Gastrocnemius medialis (tissue), 4 donors: ENCODE results near the gene TMEM163.

Experiments
- POLR2A ChIP-seq, 2 donors: fragments of 450-650 bp; IDR thresholded peaks; one replicate each; pipeline ENCODE4 v1.6.1; 2017; ENCODE audit warnings: antibody characterized with exemption in 2 of 2, mild to moderate bottlenecking in 2 of 2, moderate library complexity in 2 of 2
- TF ChIP-seq, protein P1 (sequence below), 5 experiments: fragments of 450-650 bp in 3 of 5; fragments of 200-600 bp in 2 of 5; sonication (generic) in 2 of 5; IDR thresholded peaks in 4 of 5; conservative IDR thresholded peaks in 1 of 5; 1 replicate in 4 of 5; 2 replicates in 1 of 5; pipeline ENCODE4 v1.5.1; 2016 to 2019; ENCODE audit warnings: antibody characterized with exemption in 5 of 5, mild to moderate bottlenecking in 3 of 5, moderate library complexity in 3 of 5

GRCh38 chr2:134704173-134704572 lies 14.6 kb downstream of the TMEM163 start:
- TF ChIP-seq, protein P1, sequence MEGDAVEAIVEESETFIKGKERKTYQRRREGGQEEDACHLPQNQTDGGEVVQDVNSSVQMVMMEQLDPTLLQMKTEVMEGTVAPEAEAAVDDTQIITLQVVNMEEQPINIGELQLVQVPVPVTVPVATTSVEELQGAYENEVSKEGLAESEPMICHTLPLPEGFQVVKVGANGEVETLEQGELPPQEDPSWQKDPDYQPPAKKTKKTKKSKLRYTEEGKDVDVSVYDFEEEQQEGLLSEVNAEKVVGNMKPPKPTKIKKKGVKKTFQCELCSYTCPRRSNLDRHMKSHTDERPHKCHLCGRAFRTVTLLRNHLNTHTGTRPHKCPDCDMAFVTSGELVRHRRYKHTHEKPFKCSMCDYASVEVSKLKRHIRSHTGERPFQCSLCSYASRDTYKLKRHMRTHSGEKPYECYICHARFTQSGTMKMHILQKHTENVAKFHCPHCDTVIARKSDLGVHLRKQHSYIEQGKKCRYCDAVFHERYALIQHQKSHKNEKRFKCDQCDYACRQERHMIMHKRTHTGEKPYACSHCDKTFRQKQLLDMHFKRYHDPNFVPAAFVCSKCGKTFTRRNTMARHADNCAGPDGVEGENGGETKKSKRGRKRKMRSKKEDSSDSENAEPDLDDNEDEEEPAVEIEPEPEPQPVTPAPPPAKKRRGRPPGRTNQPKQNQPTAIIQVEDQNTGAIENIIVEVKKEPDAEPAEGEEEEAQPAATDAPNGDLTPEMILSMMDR (IDR thresholded peaks at IDR 0.05 in 4 of 5, conservative IDR thresholded peaks at IDR 0.05 in 1 of 5) = no peak
- no peak for TF ChIP-seq POLR2A (IDR thresholded peaks at IDR 0.05)
